Measurements from ENCODE around the gene HECTD4.
"Not testable (repeated sequence)": the region's sequence is repeated elsewhere in the genome, so short reads cannot be mapped to it uniquely, and the experiment has no call there.

Gene HECTD4

GRCh38 chr12:112148031-112148513, 234.2 kb downstream of the HECTD4 start:
- no peak for DNase-seq

- no peak for DNase-seq
These were observed 236.1 kb downstream of the HECTD4 start for GRCh38 chr12:112146123-112146522.

- DNase-seq, result no peak
These were observed 241.5 kb downstream of the HECTD4 start for GRCh38 chr12:112140728-112141127.

- no peak for DNase-seq
These were observed 247.5 kb downstream of the HECTD4 start for GRCh38 chr12:112134731-112135130.

- no peak for DNase-seq
These were observed 248.8 kb downstream of the HECTD4 start for GRCh38 chr12:112133418-112133817.

- no peak for DNase-seq
These were observed 250.5 kb downstream of the HECTD4 start for GRCh38 chr12:112131686-112132085.

- no peak for DNase-seq
These were observed 251.7 kb downstream of the HECTD4 start for GRCh38 chr12:112130441-112130998.

- no peak for DNase-seq
These were observed 255.3 kb downstream of the HECTD4 start for GRCh38 chr12:112126911-112127310.

GRCh38 chr12:112126000-112126438, 256.2 kb downstream of the HECTD4 start:
- no peak for DNase-seq

- peak; percentile 92 for DNase-seq
These were observed 256.8 kb downstream of the HECTD4 start, which contains the start of gene TRAFD1 for GRCh38 chr12:112125250-112125999. Gene TRAFD1 (plus strand): TSS chr12:112125560. CDS start chr12:112130523, 4,963 bp downstream.

GRCh38 chr12:112124918-112125249, 257.3 kb downstream of the HECTD4 start:
- DNase-seq, result no peak

- DNase-seq, result peak; percentile 42
These were observed 259.2 kb downstream of the HECTD4 start for GRCh38 chr12:112122823-112123690.

- DNase-seq, result no peak
These were observed 260.3 kb downstream of the HECTD4 start for GRCh38 chr12:112121780-112122565.

GRCh38 chr12:112117685-112118084, 264.5 kb downstream of the HECTD4 start:
- no peak for DNase-seq

GRCh38 chr12:112116232-112117060, 265.8 kb downstream of the HECTD4 start:
- peak; percentile 15 for DNase-seq

GRCh38 chr12:112115259-112116045, 266.8 kb downstream of the HECTD4 start:
- no peak for DNase-seq

GRCh38 chr12:112112409-112113133, 269.7 kb downstream of the HECTD4 start:
- no peak for DNase-seq

- no peak for DNase-seq
These were observed 270.3 kb downstream of the HECTD4 start for GRCh38 chr12:112111931-112112330.

GRCh38 chr12:112110787-112111662, 271.2 kb downstream of the HECTD4 start:
- not testable (repeated sequence) for DNase-seq

Data from NCI-H526 treated with DMSO at 0.1 percent for 48 hours (cell line).